ENCODE results near the gene RSRC1. TPM values are rescaled to one million over a fixed set of nuclear protein-coding genes. Genes with fewer than 3 reads are reported as not detected.

RSRC1 gene
- total RNA-seq, 1 experiment from 2014 or later = 37.9 TPM

GRCh38 chr3:158565076-158565475 is 455.2 kb downstream of the RSRC1 start:
- no peaks in the 10 kb centered on the region for H3K79me2 ChIP-seq (ENCODE audit: insufficient read depth, low read length)
- H3K14ac ChIP-seq (ENCODE audit: insufficient read depth, low read length) = no peak overlapping the region
- no peaks in the 10 kb centered on the region for H4K20me1 ChIP-seq (ENCODE audit: control insufficient read depth, insufficient read depth, insufficient read length)
- H3K4me1 ChIP-seq (ENCODE audit: insufficient read depth, low read length) = no peaks in the 10 kb centered on the region
- no peaks in the 10 kb centered on the region for H3K27me3 ChIP-seq (ENCODE audit: insufficient read depth, low read length)
- H3K4me3 Mint-ChIP-seq = no peak overlapping the region
- no peaks in the 10 kb centered on the region for H3K79me1 ChIP-seq (ENCODE audit: insufficient read depth, low read depth, low read length, poor library complexity, severe bottlenecking)
- H3K4me1 Mint-ChIP-seq = no peaks in the 10 kb centered on the region
- no peak overlapping the region for H3K9ac ChIP-seq (ENCODE audit: extremely low read depth, insufficient read length, low read length)
- no peak overlapping the region for H4K5ac ChIP-seq (ENCODE audit: insufficient read length, low read depth, low read length)
- H2BK15ac ChIP-seq (ENCODE audit: low read depth, low read length) = no peak overlapping the region
- no peak overlapping the region for H2BK20ac ChIP-seq (ENCODE audit: low read depth, low read length, poor library complexity, severe bottlenecking)
- H4K91ac ChIP-seq (ENCODE audit: insufficient read length, low read depth, low read length) = no peak overlapping the region
- peaks cover 16% of the 10 kb centered on the region for H3K27me3 Mint-ChIP-seq (ENCODE audit: low read depth)
- no peak overlapping the region for H2AFZ ChIP-seq (ENCODE audit: low read length)
- WGBS (ENCODE audit: extremely low coverage, insufficient read length, low lambda C conversion rate) = no CpG with 5 or more reads among the region's 6 CpGs
- H3K27ac Mint-ChIP-seq = no peak overlapping the region
- H3K56ac ChIP-seq (ENCODE audit: insufficient read length, low read depth, low read length) = no peak overlapping the region
- no peak overlapping the region for H3K27ac ChIP-seq (ENCODE audit: insufficient read length, low read depth, low read length)
- H3K9me3 ChIP-seq (ENCODE audit: control insufficient read depth, low read depth, low read length) = no peaks in the 10 kb centered on the region
- H2BK12ac ChIP-seq (ENCODE audit: insufficient read length, low read depth, low read length) = no peak overlapping the region
- no peak overlapping the region for H3K4ac ChIP-seq (ENCODE audit: low read depth, low read length)
- no peak overlapping the region for H3K4me2 ChIP-seq (ENCODE audit: insufficient read depth, insufficient read length, low read length)
- H2BK120ac ChIP-seq (ENCODE audit: low read depth, low read length, poor library complexity, severe bottlenecking) = no peak overlapping the region
- no peak for TF ChIP-seq CTCF (conservative IDR thresholded peaks at IDR 0.05)
- no peak overlapping the region for H2AK5ac ChIP-seq (ENCODE audit: insufficient read length, low read length)
- no peak overlapping the region for H3T11ph ChIP-seq (ENCODE audit: low read length)
- DNase-seq = no peak
- no peak overlapping the region for H3K23ac ChIP-seq (ENCODE audit: insufficient read length, low read depth, low read length)
- H3K18ac ChIP-seq (ENCODE audit: insufficient read length, low read depth, low read length) = no peak overlapping the region
- no peak overlapping the region for H2BK5ac ChIP-seq (ENCODE audit: insufficient read length, low read length)
- H4K8ac ChIP-seq (replicated peaks; ENCODE audit: insufficient read length, low read depth, low read length) = no peak overlapping the region
- H3K36me3 Mint-ChIP-seq (ENCODE audit: insufficient read depth in 1 of 3, low read depth in 3 of 3) = no peaks in the 10 kb centered on the region
- no peaks in the 10 kb centered on the region for H3K23me2 ChIP-seq (ENCODE audit: insufficient read length, low read depth, low read length, poor library complexity, severe bottlenecking)
- H3K9me3 Mint-ChIP-seq = peaks cover 4% of the 10 kb centered on the region in 2 experiments; a peak in 3 of 5 replicates
